WTC11 (cell line): ENCODE results near the gene GNMT.

Experiments
- ATF3 ChIP-seq: sonication (generic); formaldehyde crosslinking; conservative IDR thresholded peaks from 2 replicates; pipeline ENCODE4 v1.8.1; 2022; ENCODE audit warnings: mild to moderate bottlenecking, missing genetic modification reagents
- CBFB ChIP-seq: sonication (generic); formaldehyde crosslinking; IDR thresholded peaks from 2 replicates; pipeline ENCODE4 v1.8.1; 2022; ENCODE audit warnings: mild to moderate bottlenecking, low read depth, missing genetic modification reagents
- CTCF ChIP-seq: fragments of 200-600 bp; IDR thresholded peaks from 2 replicates; pipeline ENCODE4 v1.8.0; 2022; ENCODE audit warnings: antibody characterized with exemption
- ELF4 ChIP-seq: sonication (generic); formaldehyde crosslinking; IDR thresholded peaks from 2 replicates; pipeline ENCODE4 v1.8.1; 2022; ENCODE audit warnings: low read depth, mild to moderate bottlenecking, moderate library complexity, missing genetic modification reagents
- FOXK1 ChIP-seq: sonication (generic); formaldehyde crosslinking; IDR thresholded peaks from 2 replicates; pipeline ENCODE4 v1.8.0; 2022; ENCODE audit warnings: mild to moderate bottlenecking, moderate library complexity, missing genetic modification reagents
- FOXP1 ChIP-seq: sonication (generic); formaldehyde crosslinking; IDR thresholded peaks from 2 replicates; pipeline ENCODE4 v1.8.0; 2022; ENCODE audit warnings: missing genetic modification reagents, mild to moderate bottlenecking, moderate library complexity, borderline replicate concordance
- JUN ChIP-seq: sonication (generic); formaldehyde crosslinking; IDR thresholded peaks from 2 replicates; pipeline ENCODE4 v1.8.0; 2023; ENCODE audit warnings: mild to moderate bottlenecking, missing genetic modification reagents
- PREB ChIP-seq: sonication (generic); formaldehyde crosslinking; IDR thresholded peaks from 2 replicates; pipeline ENCODE4 v1.8.1; 2022; ENCODE audit warnings: mild to moderate bottlenecking, missing genetic modification reagents, moderate library complexity, borderline replicate concordance
- TCF7 ChIP-seq: sonication (generic); formaldehyde crosslinking; IDR thresholded peaks from 2 replicates; pipeline ENCODE4 v1.8.0; 2022; ENCODE audit warnings: mild to moderate bottlenecking, low read depth, missing genetic modification reagents, moderate library complexity
- TEAD1 ChIP-seq: sonication (generic); formaldehyde crosslinking; IDR thresholded peaks from 2 replicates; pipeline ENCODE4 v1.8.0; 2022; ENCODE audit warnings: mild to moderate bottlenecking, missing genetic modification reagents
- TF ChIP-seq, protein P1 (sequence below): sonication (generic); formaldehyde crosslinking; IDR thresholded peaks from 2 replicates; pipeline ENCODE4 v1.8.1; 2023; ENCODE audit warnings: mild to moderate bottlenecking, missing genetic modification reagents, borderline replicate concordance
- TF ChIP-seq, protein P2 (sequence below): sonication (generic); formaldehyde crosslinking; IDR thresholded peaks from 2 replicates; pipeline ENCODE4 v1.8.0; 2022; ENCODE audit warnings: mild to moderate bottlenecking, missing genetic modification reagents
- TF ChIP-seq, protein P3 (sequence below): sonication (generic); formaldehyde crosslinking; IDR thresholded peaks from 2 replicates; pipeline ENCODE4 v1.8.1; 2022; ENCODE audit warnings: low read depth, missing genetic modification reagents, borderline replicate concordance

DNA sequence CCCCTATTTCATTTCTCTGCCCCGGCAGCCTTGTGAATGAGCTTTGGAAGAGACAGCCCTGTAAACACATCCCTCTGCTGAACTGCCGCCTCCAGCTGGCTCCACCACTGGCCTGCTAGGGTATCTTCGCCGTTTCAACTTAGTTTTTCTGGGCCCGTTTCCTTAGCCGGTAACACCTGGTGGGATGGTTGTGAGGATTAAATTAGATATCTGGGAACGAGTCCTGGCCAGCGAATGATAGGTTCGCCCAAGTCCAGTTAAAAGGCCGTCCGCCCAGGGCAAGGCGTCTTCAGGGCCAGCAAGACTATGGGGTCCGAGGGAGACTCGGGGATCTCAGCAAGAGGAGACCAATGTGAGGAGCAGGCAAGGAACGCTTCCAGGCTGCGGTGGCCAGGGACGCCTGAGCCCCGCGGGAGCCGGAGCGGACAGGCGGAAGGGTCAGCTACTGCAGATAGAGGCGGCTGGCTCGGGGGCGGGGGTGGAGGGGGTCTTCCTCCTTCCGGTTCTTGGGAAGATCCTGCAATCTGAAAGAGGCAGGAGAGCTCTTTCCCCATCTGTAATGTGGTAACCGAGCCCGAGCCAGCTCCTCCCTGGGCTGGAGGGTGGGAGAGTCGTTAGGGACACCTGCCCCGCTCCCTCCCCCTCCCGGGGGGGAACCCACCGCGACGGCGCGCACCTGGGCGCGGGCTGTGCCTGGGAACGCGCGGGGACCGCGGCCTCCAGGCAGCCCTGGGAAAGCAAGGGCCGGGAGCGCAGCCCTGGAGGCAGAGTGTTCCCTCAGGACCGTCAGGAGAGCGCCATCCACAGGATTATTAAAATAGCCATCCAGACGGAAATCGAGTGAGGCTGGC is 49.2 kb upstream of the GNMT start:
- TF ChIP-seq, protein P1, sequence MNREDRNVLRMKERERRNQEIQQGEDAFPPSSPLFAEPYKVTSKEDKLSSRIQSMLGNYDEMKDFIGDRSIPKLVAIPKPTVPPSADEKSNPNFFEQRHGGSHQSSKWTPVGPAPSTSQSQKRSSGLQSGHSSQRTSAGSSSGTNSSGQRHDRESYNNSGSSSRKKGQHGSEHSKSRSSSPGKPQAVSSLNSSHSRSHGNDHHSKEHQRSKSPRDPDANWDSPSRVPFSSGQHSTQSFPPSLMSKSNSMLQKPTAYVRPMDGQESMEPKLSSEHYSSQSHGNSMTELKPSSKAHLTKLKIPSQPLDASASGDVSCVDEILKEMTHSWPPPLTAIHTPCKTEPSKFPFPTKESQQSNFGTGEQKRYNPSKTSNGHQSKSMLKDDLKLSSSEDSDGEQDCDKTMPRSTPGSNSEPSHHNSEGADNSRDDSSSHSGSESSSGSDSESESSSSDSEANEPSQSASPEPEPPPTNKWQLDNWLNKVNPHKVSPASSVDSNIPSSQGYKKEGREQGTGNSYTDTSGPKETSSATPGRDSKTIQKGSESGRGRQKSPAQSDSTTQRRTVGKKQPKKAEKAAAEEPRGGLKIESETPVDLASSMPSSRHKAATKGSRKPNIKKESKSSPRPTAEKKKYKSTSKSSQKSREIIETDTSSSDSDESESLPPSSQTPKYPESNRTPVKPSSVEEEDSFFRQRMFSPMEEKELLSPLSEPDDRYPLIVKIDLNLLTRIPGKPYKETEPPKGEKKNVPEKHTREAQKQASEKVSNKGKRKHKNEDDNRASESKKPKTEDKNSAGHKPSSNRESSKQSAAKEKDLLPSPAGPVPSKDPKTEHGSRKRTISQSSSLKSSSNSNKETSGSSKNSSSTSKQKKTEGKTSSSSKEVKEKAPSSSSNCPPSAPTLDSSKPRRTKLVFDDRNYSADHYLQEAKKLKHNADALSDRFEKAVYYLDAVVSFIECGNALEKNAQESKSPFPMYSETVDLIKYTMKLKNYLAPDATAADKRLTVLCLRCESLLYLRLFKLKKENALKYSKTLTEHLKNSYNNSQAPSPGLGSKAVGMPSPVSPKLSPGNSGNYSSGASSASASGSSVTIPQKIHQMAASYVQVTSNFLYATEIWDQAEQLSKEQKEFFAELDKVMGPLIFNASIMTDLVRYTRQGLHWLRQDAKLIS (CRISPR knock-in tag), result no peak
- TF ChIP-seq CTCF, result no peak
- 0 out of 2 replicates have a peak, but pooled peaks have one; percentile 49 for TF ChIP-seq CBFB (CRISPR knock-in tag)
- no peak for TF ChIP-seq JUN (CRISPR knock-in tag)
- no peak for TF ChIP-seq ELF4 (CRISPR knock-in tag)
- peak; percentile 69; the same call in 1 of the 2 replicates for TF ChIP-seq FOXP1 (CRISPR knock-in tag)
- TF ChIP-seq, protein P2, sequence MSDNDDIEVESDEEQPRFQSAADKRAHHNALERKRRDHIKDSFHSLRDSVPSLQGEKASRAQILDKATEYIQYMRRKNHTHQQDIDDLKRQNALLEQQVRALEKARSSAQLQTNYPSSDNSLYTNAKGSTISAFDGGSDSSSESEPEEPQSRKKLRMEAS (CRISPR knock-in tag), result peak; percentile 61; the same call in 1 of the 2 replicates
- TF ChIP-seq, protein P3, sequence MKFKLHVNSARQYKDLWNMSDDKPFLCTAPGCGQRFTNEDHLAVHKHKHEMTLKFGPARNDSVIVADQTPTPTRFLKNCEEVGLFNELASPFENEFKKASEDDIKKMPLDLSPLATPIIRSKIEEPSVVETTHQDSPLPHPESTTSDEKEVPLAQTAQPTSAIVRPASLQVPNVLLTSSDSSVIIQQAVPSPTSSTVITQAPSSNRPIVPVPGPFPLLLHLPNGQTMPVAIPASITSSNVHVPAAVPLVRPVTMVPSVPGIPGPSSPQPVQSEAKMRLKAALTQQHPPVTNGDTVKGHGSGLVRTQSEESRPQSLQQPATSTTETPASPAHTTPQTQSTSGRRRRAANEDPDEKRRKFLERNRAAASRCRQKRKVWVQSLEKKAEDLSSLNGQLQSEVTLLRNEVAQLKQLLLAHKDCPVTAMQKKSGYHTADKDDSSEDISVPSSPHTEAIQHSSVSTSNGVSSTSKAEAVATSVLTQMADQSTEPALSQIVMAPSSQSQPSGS (CRISPR knock-in tag), result no peak
- no peak for TF ChIP-seq ATF3 (CRISPR knock-in tag)
- no peak for TF ChIP-seq PREB (CRISPR knock-in tag)
- 0 out of 2 replicates have a peak, but pooled peaks have one; percentile 27 for TF ChIP-seq FOXK1 (CRISPR knock-in tag)
- no peak; the same call in 1 of the 2 replicates for TF ChIP-seq TEAD1
- no peak for TF ChIP-seq TCF7
